ENCODE data around the gene HLCS. TPM values are rescaled to one million over a fixed set of nuclear protein-coding genes. Genes with fewer than 3 reads are reported as not detected.
"Not testable (repeated sequence)": the region's sequence is repeated elsewhere in the genome, so short reads cannot be mapped to it uniquely, and the experiment has no call there.

The HLCS gene
- total and polyA plus RNA-seq, 2 of the 8 experiments (the other 6 are each of a cell fraction or from before 2014, with no cell fraction given) = 4.7 to 12.2 TPM

DNA sequence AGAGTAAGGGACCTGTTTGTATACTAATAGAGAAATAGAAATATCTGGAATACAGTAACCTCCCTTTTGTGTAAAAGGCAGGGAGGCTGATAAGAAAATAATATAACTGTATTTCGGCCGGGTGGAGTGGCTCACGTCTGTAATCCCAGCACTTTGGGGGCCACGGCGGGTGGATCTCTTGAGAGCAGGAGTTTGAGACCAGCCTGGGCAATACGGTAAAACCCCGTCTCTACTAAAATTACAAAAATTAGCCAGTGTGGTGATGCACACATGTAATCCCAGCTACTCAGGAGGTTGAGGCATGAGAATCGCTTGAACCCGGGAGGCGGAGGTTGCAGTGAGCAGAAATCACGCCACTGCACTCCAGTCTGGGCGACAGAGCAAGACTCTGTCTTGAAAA, 28.8 kb upstream of the HLCS start:
- H2BK15ac ChIP-seq (ENCODE audit: low read length); H3K14ac ChIP-seq (ENCODE audit: insufficient read length); DNase-seq (ENCODE audit: low read depth in 1 of 2, low spot score in 2 of 2); H4K20me1 ChIP-seq (replicated peaks in 1 of 2; ENCODE audit: control insufficient read depth in 1 of 2, insufficient read depth in 2 of 2, low read length in 2 of 2); H3K79me2 ChIP-seq (ENCODE audit: control insufficient read depth in 1 of 2, insufficient read depth in 2 of 2, low read length in 2 of 2); H3K18ac ChIP-seq (ENCODE audit: extremely low read depth, low read length); H3K27me3 ChIP-seq (replicated peaks in 1 of 4; ENCODE audit: control insufficient read depth in 3 of 4, extremely low read depth in 1 of 4, insufficient read depth in 3 of 4, low read length in 3 of 4); H3K79me1 ChIP-seq (ENCODE audit: low read depth, low read length); H3K9me3 ChIP-seq (ENCODE audit: insufficient read depth in 2 of 2, low read depth in 1 of 2, low read length in 1 of 2); H4K5ac ChIP-seq (ENCODE audit: insufficient read length, low read depth, low read length); H3K4ac ChIP-seq (replicated peaks; ENCODE audit: insufficient read length, low read depth, low read length); H2BK20ac ChIP-seq (ENCODE audit: low read length); H2BK120ac ChIP-seq (replicated peaks; ENCODE audit: low read depth, low read length); H4K8ac ChIP-seq (ENCODE audit: extremely low read depth, insufficient read depth, low read length); H3K27ac ChIP-seq (ENCODE audit: low read depth, low read length); H3K56ac ChIP-seq (replicated peaks; ENCODE audit: insufficient read length, low read depth, low read length); H2BK5ac ChIP-seq (ENCODE audit: low read depth, low read length); H2AFZ ChIP-seq (ENCODE audit: low read length); H3K36me3 ChIP-seq (ENCODE audit: control insufficient read depth in 2 of 4, insufficient read depth in 4 of 4, low read length in 3 of 4); FAIRE-seq; H3K9ac ChIP-seq (replicated peaks in 1 of 4; ENCODE audit: extremely low read depth in 1 of 4, low read depth in 3 of 4, low read length in 3 of 4); H2BK12ac ChIP-seq (ENCODE audit: low read depth, low read length); H3K23ac ChIP-seq (ENCODE audit: insufficient read length); H2AK5ac ChIP-seq (ENCODE audit: low read depth, low read length); H4K91ac ChIP-seq (replicated peaks; ENCODE audit: insufficient read length, low read length): not testable (repeated sequence)
- Histone ChIP-seq H3K23me2 (ENCODE audit: low read depth, low read length) (peaks cover 10% of the 10 kb centered on the region), H3K4me3 (ENCODE audit: extremely low read depth in 1 of 4, insufficient read depth in 2 of 4, low read depth in 3 of 4, low read length in 4 of 4) (peak overlapping the region in 1 of 4 experiments; percentile 58; a peak in 3 of 8 replicates), H3K4me1 (replicated peaks in 1 of 4; ENCODE audit: control insufficient read depth in 3 of 4, insufficient read depth in 4 of 4, low read length in 3 of 4) (peaks cover 2 to 14% (median 6%) of the 10 kb centered on the region in 4 experiments), H3K4me2 (ENCODE audit: insufficient read depth in 1 of 2, low read depth in 2 of 2, low read length in 2 of 2) (0 out of 4 replicates have a peak overlapping the region, but pooled peaks have one; percentile 66 to 76)
- WGBS, 2 experiments (ENCODE audit: extremely low coverage in 1 of 2, insufficient coverage in 1 of 2, insufficient read length in 1 of 2, insufficient replicate concordance in 2 of 2, low coverage in 1 of 2, low lambda C conversion rate in 2 of 2, missing lambda C conversion rate in 1 of 2) = 88% methylated on average over 12 of the region's 12 CpGs; no CpG with 5 or more reads in 1 of the 2 experiments
- CTCF ChIA-PET (ENCODE audit: partially characterized antibody) = interaction anchor here (1.2 to 8.6 kb wide), 3 partner anchors 12 to 18 kb away, joined by 3 to 89 read pairs (median 10); partner anchors contain the start of gene RIPPLY3
- POLR2A ChIA-PET (ENCODE audit: partially characterized antibody) = interaction anchor here (1.3 kb wide), 1 partner anchor 77 kb away, joined by 4 read pairs; no protein-coding TSS in a partner anchor

Measured in H1 (cell line).